SU-DHL-6 (cell line): ENCODE data around the gene LBH.

Experiments
- CTCF ChIP-seq: fragments of 200-600 bp; sonication (generic); IDR thresholded peaks from one replicate; pipeline ENCODE4 v1.5.1; 2017; ENCODE audit warnings: antibody characterized with exemption, mild to moderate bottlenecking, low read length, moderate library complexity; ENCODE audit not compliant: insufficient read depth, poor library complexity, severe bottlenecking
- EZH2phosphoT487 ChIP-seq: fragments of 200-600 bp; sonication (generic), shearing (Covaris generic); conservative IDR thresholded peaks from 2 replicates; pipeline ENCODE4 v1.6.1; 2018; ENCODE audit warnings: mild to moderate bottlenecking, antibody characterized with exemption, low read length, moderate library complexity, mixed read lengths

- no peak for TF ChIP-seq CTCF
- TF ChIP-seq EZH2phosphoT487: no peak
These were observed 31.5 kb downstream of the LBH start for GRCh38 chr2:30262716-30263309.
